GM21737 (cell line): ENCODE data around the gene STAB1.

Experiments used
- ATAC-seq: cut with Tn5 transposase; IDR thresholded peaks from one replicate; pipeline ENCODE4 v1.9.1; 2021; ENCODE audit warnings: mild to moderate bottlenecking, moderate library complexity; ENCODE audit not compliant: unreplicated experiment

Gene STAB1

GRCh38 chr3:52504977-52505376 is 9.8 kb downstream of the STAB1 start:
- no peak for ATAC-seq

DNA sequence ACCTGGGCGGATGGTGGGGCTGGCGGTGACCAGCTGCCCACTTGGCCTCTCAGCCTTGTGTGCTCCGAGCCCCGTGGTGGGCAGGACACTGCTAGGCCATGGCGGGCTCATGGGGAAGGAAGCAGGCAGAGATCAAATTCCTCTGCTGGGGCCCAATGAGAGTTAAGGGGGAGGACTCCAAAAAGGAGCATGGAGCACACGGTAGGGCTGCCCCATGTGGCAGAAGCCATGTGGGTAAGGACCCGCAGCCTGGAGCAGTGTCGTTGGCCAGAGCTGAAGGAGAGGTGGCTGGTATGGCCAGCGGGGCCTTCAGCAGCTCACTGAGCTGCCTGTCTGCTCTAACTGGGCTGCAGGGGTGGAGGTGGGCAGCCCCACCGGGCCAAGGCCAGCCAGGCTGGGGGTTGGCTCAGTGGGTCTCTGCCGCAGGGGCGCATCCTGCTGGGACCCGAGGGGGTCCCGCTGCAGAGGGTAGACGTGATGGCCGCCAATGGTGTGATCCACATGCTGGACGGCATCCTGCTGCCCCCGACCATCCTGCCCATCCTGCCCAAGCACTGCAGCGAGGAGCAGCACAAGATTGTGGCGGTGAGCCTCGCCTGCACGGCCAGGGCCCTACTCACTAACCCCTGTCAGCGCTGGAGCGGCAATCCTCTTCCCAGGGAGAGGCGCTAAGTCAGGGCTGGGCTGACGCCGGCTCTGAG is 11.3 kb downstream of the STAB1 start:
- no peak for ATAC-seq

- no peak for ATAC-seq
Measured at GRCh38 chr3:52507359-52507758, 12.2 kb downstream of the STAB1 start.

- no peak for ATAC-seq
Measured at GRCh38 chr3:52509753-52510328, 14.7 kb downstream of the STAB1 start.

DNA sequence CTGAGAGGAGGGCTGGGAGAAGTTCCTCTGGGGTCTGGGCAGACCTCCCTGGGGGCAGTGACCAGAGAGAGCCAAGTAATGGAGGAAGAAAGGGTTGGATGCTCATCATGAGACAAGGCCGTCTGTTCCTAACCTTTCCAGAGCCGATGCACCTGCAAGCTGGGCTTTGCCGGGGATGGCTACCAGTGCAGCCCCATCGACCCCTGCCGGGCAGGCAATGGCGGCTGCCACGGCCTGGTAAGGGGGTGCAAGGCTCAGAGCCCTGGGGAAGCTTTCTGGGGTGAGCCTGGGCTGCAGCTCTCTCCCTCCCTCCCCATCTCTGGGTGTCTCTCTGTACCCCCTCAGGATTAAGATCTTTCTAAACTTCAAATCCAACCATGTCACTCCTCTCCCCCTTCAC is 16.4 kb downstream of the STAB1 start:
- no peak for ATAC-seq

DNA sequence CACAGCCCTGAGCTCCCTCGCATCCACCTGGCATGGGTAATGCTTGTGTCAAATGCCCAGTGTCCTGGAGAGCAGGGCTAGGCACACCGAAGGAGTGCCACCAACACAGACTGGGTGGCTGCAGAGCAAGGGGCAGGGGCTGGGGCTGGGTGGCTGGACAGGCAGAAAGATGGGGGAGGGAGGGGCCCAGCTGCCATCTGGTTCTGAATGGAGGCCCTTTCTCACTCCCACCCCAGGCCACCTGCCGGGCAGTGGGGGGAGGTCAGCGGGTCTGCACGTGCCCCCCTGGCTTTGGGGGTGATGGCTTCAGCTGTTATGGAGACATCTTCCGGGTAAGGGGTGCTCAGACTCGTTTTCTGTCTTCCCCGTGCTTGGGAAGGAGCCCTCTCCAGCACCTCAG is 17.0 kb downstream of the STAB1 start:
- no peak for ATAC-seq

DNA sequence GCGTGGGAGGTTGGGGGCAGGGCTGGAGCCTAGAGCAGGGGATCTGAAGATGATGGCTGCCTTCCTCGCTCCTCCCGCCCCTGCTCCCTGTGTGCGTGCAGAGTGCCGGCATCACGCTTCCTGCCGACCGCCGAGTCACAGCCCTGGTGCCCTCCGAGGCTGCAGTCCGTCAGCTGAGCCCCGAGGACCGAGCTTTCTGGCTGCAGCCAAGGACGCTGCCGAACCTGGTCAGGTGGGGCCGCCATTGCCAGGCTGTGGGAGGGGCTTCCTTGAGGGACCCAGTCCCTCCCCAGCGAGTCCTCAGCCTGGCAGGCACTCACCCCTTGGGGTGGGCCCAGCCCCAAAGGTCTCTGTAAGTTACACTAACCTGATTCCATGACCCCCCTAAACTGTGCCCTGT is 17.6 kb downstream of the STAB1 start:
- no peak for ATAC-seq

GRCh38 chr3:52513281-52513680 is 18.1 kb downstream of the STAB1 start:
- no peak for ATAC-seq

DNA sequence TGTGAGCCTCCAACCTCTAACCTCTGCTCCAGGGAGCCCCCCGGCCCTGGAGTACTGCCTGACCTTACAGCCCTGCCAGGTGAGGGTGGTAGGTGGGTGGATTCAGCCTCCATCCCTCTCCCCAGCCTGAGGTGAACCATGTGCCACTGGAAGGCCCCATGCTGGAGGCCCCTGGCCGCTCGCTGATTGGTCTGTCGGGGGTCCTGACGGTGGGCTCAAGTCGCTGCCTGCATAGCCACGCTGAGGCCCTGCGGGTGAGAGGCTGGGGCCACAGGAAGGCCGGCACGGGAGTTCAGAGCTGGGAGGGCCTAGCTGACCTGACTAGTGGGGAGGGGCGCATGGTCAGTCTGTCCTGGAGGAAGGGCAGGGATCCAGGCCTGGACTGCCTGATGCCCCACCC is 19.4 kb downstream of the STAB1 start:
- no peak for ATAC-seq

- ATAC-seq = no peak
Measured at GRCh38 chr3:52515192-52515591, 20.1 kb downstream of the STAB1 start.

DNA sequence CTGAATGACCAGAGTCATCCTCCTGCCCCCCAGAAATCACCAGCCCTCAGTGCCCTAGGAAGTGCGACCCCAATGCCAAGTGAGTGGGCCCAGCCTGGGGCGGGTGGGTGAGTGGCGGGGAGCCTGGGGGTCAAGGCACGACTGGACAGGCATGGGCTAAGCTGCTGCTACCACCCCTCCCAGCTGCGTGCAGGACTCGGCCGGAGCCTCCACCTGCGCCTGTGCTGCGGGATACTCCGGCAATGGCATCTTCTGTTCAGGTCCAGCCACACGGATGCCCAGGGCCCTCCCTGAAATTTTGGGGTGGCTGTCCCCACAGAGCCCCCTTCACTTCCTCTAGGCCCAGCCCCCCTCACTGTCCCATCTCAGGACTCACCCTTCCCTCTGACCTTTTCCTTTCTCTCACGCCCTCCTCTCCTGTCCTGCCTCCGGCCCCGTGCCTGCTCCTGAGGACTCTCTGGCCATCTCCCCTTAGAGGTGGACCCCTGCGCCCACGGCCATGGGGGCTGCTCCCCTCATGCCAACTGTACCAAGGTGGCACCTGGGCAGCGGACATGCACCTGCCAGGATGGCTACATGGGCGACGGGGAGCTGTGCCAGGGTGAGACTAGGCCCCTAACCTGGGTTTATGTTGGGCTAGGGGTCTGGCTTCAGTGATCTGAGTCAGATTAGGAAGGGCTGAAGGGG is 21.5 kb downstream of the STAB1 start:
- ATAC-seq = no peak

DNA sequence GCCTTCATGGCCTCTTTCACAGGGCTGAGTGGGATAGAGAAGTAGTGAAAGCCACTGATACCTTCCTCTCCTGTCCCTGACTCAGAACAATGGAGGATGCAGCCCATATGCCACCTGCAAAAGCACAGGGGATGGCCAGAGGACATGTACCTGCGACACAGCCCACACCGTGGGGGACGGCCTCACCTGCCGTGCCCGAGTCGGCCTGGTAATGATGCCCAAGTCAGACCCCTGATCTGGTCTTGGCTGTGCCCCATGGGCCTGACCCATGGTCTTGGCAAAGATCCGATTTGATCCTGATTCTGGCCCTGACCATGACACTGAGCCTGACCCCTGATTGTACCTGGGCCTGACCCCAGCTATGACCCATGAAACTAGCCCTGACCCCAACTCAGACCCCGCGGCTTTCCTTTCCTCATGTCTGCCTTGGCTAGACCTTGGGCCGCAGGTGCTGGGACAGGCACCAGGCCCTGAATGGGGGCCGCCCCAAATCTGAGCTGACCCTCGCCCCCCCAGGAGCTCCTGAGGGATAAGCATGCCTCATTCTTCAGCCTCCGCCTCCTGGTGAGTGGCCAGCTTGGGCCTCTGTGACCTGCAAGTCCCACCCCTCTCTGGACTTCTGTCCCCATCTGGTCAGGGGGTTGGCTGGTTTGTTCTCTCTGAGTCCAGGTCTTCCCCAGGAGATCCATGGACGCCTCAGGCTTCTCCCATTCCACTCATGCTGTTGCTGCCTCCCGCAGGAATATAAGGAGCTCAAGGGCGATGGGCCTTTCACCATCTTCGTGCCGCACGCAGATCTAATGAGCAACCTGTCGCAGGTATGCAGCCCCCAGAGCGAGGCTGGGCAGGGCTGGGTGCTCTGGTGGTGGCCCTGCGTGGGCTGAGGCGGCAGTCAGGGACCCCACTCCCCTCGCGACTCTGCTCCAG is 22.9 kb downstream of the STAB1 start:
- no peak for ATAC-seq

GRCh38 chr3:52518723-52519444 is 23.7 kb downstream of the STAB1 start:
- no peak for ATAC-seq

DNA sequence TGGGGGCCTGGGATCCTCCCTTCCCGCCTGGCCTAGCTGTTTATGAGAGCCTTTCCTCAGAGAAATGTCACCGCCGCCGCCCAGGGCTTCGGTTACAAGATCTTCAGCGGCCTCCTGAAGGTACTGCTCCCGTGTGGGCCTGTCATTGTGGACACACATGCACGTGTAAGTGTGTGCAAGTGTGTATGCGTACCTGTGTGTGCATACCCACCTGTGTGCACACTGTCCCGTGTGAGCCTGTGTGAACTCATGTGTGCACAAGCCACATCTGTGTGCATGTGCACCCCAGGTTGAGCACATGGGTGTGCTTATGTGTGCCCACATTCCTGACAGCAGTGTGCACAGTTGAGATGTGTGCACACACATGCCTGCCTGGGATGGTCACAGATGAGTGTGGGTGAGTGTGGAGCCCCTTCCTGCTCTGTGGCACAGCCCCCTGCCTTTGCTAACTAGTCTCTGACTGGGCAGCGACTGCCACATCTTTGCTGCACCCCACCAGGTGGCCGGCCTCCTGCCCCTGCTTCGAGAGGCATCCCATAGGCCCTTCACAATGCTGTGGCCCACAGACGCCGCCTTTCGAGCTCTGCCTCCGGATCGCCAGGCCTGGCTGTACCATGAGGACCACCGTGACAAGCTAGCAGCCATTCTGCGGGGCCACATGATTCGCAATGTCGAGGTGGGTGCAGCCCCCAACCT is 24.5 kb downstream of the STAB1 start:
- ATAC-seq = no peak

GRCh38 chr3:52520141-52520667 is 25.1 kb downstream of the STAB1 start:
- no peak for ATAC-seq

- no peak for ATAC-seq
Measured at GRCh38 chr3:52520716-52521487, 25.8 kb downstream of the STAB1 start.

DNA sequence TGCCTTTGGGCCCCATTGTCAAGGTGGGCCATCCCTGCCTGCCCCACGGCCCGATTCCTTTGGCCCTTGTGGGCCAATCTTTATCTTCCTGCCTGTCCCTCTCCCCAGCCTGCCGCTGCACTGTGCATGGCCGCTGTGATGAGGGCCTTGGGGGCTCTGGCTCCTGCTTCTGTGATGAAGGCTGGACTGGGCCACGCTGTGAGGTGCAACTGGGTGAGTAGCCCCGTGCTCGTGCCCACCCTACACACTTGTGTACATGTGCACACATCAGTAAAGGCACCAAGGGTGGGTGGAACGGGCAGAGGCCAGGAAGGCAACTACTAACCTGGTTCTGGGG is 26.3 kb downstream of the STAB1 start:
- no peak for ATAC-seq

- no peak for ATAC-seq
Measured at GRCh38 chr3:52521881-52522650, 26.9 kb downstream of the STAB1 start.
